Breast epithelium (tissue), 3 donors: ENCODE data around the gene HOXB5.

Source experiments
- POLR2A ChIP-seq: fragments of 450-650 bp; IDR thresholded peaks from one replicate; pipeline ENCODE4 v1.6.1; 2016; ENCODE audit warnings: antibody characterized with exemption, mild to moderate bottlenecking, moderate library complexity
- POLR2AphosphoS5 ChIP-seq, 3 donors: sonication (generic); formaldehyde crosslinking; IDR thresholded peaks; one replicate each; pipeline ENCODE4 v1.6.1; 2017; ENCODE audit warnings: antibody characterized with exemption in 3 of 3
- TF ChIP-seq, protein P1 (sequence below), 3 donors: fragments of 450-650 bp; IDR thresholded peaks; one replicate each; pipeline ENCODE4 v1.5.1; 2016 to 2017; ENCODE audit warnings: antibody characterized with exemption in 3 of 3, mild to moderate bottlenecking in 3 of 3, moderate library complexity in 3 of 3

DNA sequence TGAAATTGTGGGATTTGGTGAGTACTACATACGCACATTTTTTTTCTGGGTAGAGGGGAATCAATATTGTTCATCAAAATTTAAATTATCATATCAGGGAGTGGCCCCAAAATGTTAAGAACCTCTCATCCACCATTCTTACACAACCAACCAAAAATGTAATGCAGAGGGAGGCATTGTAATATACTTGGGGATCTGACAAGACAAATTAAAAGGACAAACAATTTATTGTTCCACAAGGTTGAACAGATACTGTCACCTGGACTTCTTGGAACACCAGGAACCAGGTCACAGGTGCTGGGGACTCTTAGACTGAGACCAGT lies 47.2 kb upstream of the HOXB5 start:
- TF ChIP-seq, protein P1, sequence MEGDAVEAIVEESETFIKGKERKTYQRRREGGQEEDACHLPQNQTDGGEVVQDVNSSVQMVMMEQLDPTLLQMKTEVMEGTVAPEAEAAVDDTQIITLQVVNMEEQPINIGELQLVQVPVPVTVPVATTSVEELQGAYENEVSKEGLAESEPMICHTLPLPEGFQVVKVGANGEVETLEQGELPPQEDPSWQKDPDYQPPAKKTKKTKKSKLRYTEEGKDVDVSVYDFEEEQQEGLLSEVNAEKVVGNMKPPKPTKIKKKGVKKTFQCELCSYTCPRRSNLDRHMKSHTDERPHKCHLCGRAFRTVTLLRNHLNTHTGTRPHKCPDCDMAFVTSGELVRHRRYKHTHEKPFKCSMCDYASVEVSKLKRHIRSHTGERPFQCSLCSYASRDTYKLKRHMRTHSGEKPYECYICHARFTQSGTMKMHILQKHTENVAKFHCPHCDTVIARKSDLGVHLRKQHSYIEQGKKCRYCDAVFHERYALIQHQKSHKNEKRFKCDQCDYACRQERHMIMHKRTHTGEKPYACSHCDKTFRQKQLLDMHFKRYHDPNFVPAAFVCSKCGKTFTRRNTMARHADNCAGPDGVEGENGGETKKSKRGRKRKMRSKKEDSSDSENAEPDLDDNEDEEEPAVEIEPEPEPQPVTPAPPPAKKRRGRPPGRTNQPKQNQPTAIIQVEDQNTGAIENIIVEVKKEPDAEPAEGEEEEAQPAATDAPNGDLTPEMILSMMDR (IDR thresholded peaks at IDR 0.05): no peak
- no peak for TF ChIP-seq POLR2A
- TF ChIP-seq POLR2AphosphoS5 (IDR thresholded peaks at IDR 0.05): no peak
